ENCODE results near the gene ZNF106.

The ZNF106 gene

DNA sequence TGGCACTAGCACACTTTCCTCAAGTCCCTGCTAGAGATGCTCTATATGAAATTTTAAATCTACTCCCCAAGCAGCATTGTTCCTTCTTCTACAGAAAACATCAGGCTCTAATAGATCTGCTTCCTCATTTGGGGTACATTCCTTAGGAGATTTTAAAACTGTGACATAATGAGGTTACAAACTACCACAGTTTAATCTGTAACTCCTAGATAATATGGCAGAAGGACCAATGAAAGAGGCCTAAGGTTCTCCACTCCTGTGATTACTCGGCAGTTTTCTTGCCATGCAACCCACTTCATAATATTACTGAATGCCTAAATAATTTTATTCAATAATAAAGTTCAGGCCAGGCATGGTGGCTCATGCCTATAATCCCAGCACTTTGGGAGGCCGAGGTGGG lies 16.1 kb downstream of the ZNF106 start:
- no peak for DNase-seq (ENCODE audit: low spot score)

DNA sequence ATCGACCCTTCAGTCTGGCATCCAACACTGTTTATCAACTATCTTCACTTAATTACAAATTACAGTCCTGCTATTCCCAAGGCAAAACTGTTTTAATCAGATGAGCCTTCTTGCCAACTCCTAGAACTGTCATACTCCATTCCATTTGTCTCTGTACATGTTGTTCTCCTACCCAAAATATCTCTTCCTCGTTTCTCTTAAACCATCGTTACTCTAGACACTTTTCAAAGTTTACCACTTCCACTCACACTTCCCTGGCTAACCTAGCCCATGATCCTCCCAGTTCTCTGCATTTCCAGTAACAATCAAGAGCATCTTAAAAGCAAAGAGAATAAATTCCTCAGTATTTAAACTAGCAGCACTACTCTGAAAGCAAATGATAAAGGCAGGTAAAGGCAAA lies 19.9 kb downstream of the ZNF106 start:
- no peak for DNase-seq (ENCODE audit: low spot score)

DNA sequence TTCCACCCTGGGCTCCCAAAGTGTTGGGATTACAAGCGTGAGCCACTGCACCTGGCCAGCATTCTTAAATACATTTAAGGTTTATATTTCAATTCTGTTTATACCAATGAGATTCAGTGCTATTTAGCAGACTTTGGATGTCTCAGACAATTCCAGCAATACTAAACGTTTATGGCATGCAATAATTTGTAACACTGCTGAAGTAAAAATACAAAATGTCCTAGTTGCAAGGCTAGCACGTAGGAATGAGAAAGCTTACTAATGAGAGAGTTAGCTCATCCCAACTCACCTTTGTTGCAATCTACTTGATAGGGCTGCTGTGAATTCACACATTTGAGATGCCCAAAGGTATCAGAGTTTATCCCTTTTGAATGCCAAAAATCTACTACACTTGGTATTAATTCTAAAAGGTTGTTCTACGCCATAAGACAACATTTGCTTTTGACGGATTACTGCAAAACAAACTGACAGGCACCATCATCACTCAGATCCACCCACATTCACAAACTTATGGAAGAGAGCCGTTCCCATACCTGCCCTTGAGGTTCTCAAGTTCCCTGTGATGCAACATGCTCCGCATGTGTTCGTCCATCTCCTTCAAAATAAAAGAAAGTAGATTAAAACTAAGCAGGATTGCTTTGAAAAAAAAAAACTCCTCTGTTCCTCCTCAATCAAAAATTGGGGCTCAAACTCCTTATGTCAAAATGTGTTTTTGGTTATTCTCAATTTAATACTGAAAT lies 25.3 kb downstream of the ZNF106 start:
- no peak for DNase-seq (ENCODE audit: low spot score)

DNA sequence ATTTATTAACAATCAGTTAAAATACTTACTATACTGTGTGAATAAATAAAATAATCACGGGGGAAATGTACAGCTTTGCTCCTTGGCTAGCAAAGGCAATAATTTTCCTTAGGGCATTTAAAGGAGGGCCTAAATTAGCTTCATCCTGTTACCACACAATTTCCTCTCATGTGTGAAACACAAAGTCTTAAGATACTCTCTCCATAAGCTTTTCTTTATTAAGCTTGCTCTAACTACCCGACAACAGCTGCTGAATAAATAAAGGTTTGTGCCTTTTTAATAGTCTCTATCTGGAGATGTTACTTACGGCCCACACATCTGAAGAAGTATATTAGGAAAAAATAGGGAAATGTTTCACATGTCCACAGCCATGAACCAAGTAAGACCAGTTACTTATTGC lies 29.7 kb downstream of the ZNF106 start:
- DNase-seq (ENCODE audit: low spot score), result no peak

DNA sequence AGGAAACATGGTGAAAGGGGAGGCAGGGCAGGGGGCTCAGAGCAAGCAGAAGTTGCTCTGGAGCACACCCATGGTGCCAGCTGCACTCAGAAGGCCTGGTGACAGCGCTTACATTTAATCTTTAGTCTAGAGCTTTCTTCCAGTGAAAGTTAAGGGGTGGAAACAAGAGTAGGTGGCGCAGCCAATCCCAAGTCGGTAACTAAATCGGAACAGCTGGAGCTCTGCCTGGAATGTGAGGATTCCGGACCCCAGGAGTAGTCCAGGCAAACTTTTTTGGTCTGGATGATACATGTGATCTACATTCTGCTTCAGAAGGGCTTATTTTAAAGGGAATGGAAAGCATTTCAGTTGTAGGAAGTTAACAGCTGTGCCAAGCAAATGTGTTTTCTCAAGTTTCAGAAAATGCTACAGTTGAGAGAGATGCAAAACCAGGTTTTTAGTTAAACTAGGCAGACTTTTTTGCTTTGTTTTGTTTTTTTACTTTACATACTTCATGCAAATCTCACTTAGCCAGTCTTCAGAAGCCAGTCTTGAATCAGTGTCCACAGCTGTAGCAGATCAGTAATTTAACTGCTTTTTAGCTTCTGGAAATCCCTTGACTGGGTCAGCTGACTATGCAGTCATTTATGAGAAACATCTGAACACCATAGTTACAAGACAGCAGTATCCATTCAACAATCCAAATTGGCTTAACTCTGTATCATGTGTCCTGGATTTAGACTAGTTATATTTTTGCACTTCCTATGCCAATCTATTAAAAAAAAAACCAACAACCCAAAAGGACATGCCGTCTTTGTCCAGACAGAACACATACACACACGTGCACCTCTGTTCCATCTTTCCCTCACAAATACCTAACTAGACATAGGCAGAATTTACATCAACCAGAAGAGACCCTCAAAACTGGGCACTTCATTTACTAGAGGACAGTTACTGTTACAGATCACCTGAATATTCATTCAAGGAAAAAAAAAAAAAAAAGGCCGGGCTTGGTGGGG lies 33.2 kb downstream of the ZNF106 start:
- DNase-seq (ENCODE audit: low spot score), result no peak

DNA sequence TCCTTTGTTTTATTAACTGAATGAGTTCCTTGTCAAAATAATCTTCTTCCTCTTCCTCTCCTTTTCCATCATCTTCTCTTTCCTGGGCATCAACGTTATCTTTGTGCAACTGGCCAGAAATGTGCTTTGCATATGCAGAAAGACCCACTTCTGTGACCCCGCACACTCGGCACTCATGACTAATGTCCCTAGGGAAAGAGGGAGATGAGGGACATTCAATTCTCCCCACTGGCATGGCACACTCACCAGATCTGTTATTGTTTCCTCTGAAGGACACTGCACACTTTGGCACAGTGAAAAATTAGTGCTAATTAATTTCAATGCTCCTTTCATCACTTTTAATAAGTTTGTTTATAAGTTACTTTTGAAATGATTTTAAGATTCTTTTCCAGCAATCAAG lies 34.0 kb downstream of the ZNF106 start:
- DNase-seq (ENCODE audit: low spot score), result no peak

DNA sequence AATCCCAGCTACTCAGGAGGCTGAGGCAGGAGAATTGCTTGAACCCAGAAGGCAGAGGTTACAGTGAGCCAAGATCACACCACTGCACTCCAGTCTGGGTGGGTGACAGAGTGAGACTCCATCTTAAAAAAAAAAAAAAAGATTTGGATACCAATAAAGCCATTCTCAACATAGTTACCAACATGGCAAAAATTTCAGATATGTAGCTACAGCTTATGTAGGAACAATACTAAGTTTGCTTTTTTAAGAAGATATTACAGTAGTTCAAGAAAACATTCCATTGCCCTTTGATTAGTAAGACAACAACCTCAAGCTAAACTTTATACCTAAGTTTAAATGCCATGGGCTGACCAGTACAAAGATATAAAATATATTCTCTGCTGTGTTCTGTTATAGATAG lies 34.4 kb downstream of the ZNF106 start:
- DNase-seq (ENCODE audit: low spot score), result no peak

DNA sequence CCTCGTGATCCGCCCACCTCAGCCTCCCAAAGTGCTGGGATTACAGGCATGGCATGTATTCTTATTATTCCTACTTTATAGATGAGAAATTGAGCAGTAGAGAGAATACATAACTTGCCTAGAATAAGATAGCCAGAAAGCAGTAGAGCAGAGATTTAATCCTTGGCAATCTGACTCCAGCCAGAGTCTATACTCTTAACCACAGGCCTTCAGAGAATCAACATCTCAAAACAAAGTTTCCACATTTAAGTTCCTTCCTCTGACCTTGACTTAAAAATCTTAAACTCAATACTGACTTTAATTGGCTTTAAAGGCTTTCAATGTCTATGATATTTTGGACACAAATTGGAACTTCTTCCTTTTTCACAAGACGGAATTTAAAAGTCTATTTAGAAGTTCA lies 37.1 kb downstream of the ZNF106 start:
- no peak for DNase-seq (ENCODE audit: low spot score)

DNA sequence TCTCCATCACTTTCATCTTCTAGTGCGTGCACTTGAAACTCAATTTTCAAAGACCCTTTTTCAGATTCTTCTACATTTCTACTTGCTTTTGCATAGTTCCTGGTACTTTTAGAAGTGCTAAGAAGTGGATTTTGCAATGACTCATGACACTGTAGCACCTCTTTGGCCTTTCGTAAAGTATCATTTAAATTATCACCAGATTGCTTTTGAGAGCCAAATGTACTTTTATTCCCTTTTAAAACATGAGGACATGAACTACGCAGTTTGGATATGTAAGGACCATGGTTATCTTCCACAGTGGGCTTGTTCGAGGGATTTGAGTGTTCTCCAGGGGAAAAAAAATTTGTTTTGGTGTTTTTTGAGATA lies 40.5 kb downstream of the ZNF106 start:
- no peak for DNase-seq (ENCODE audit: low spot score)

DNA sequence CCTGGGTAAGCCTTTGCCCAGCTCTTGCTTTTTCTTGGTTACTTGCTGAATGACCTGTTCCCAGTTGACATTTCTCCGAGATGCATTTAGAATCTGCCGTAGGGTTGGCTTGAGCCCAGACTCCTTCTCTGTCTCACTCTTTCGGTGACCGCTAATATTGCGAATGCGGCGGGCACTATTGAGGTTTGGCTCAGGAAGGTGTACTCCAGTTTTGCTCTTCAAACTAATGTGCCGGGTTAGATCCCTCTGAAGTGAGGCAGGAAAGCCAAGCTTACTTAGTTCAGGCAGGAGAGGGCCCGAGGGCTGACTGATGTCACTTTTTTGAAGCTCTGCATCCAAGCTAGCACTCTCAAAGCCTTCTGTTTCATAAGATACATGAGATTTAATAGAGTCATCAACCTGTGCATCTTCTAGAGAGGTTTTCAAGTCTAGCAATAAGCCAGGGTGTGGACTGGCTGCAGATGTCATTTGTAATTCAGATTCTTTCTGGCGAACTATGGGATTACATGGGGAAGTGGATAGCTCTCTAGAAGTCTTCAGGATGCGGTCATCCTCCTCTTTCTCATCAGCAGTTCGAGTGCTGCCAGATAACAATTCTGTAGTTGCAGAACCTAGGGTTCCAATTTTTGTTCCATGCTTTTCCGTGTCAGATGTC lies 41.0 kb downstream of the ZNF106 start:
- DNase-seq (ENCODE audit: low spot score), result no peak

DNA sequence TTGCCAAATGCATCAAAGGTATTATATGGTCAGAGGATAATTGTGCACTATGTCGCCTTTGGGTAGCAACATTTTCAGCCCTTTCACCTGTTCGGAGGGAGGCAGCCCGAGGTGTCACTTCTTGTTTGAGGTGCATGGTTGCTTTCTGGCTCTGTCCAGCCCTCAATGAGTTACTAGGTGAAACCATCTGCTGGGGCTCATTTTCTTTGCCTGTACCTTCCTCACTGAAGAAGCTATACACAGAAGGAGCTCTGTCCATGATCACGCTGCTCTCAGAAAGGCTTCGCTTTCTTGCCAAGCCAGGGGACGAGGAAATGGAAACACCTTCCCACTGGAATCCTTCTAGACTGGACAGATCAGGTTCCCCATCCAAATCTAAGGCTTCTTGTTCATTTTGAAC lies 42.7 kb downstream of the ZNF106 start:
- DNase-seq (ENCODE audit: low spot score), result no peak

DNA sequence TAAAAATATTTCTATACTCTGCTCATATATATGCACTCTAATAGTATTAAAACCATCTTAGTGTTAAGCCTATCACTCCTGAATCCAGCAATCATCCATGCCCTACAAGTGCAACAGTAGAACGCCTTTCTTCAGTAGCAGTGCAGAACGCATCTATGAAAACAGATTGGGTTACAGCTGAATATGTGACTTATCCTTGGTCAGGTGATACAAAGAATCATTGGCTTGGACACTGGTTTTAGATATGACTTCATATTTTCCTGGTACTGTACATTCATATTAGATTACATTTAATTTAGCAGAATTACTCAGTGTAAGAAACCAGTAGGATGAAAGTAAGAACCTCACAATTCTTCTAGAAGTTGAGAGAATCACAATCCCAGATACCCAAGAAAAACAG lies 43.3 kb downstream of the ZNF106 start:
- DNase-seq (ENCODE audit: low spot score), result no peak

DNA sequence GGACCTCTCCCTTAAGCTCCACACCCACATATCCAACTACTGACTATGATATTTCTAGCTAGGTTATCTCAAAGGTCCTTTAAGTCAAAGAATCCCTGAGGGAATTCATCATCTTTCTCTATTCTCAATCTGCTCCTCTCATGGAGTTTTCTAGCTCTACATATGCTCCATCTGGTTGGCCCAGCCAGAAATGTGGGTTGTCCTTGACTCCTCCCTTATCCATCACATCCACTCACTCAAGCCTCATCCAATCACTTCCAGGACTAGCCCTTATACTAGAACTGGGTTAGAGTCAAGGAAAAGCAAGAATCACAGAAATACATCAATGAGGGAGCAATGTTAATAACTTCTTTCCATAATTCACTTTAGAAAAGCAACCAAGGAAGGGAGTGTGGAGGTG lies 45.4 kb downstream of the ZNF106 start:
- DNase-seq (ENCODE audit: low spot score), result no peak

DNA sequence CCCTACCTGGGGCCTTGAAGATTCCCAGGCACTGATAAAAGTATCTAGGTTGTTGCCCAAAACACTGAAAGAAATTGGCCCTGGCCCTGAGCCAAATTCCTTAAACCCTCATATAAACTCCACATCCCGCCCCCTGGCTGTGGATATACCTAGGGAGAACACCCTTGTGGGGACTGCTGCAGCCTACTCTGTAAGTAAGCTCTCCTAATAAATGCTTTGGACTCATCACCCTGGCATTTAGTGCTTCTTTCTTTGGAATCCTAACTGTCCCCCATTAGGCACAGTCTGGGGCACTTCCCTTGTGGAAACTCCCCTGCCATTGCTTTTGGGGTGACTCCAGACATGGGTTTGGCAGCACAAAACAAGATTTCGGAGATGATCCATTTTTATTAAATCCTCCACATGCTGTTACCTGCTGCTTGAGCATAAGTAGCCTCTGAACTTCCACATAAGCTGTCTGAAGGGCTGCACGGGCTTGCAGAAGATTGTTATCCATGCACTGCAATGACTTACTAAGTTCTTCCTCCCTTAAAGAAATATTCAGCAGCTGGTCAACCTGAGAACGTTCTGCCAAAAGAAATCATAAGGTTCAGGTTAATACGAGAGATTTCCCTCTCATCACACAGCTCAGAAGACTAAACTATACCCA lies 46.4 kb downstream of the ZNF106 start:
- no peak for DNase-seq (ENCODE audit: low spot score)

DNA sequence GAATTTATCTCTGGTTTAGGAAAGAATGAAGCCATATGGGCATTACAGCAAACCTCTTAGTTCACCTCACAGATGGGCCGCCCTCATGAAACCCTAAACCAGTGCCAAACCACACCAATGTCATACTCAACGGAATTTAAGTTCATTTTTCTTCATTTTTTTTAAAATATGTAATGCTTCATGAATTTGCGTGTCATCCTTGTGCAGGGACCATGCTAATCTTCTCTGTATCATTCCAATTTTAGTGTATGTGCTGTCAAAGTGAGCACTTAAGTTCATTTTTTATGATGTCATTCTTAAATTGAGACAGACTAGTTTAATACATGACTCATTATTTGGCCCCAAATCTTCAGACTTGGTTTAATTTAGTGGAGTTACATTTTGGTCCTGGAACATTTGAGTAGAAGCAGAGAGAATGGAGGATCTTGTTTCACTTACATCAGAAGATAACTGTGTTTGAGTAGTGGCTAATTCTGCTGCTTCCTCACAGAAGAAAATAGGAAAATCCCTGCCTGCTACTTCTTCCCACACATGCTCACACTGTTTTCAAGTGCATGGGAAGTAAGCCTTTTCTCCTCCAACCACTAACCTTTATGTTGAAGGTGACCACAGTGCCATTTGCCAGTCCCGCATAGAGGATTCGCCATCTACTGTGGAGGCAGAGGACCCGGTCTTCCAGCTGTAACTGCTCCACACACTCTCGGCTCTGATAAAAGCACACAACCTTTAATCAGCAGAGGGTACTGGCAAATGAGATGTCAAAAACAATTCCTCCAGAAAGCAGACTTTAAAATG lies 63.3 kb downstream of the ZNF106 start:
- no peak for DNase-seq (ENCODE audit: low spot score)

DNA sequence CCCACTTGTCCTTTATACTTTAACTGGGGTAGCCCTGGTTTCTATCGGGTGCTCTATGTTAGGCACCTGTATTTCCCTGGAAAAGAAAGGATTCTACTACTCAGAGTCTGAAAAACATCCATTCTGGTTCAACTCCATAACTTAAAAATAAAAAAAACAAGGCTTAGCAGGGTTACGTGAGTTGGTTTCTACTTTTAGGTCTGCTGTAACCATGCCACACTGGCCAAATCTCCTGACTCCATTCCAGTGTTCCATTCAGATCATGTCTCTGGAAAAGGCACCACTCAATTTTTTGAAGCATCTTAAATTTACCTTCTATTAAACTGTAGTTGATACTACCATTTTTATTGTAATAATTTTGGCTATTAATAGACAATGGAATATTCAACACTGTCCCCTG lies 69.6 kb downstream of the ZNF106 start:
- DNase-seq (ENCODE audit: low spot score), result no peak

DNA sequence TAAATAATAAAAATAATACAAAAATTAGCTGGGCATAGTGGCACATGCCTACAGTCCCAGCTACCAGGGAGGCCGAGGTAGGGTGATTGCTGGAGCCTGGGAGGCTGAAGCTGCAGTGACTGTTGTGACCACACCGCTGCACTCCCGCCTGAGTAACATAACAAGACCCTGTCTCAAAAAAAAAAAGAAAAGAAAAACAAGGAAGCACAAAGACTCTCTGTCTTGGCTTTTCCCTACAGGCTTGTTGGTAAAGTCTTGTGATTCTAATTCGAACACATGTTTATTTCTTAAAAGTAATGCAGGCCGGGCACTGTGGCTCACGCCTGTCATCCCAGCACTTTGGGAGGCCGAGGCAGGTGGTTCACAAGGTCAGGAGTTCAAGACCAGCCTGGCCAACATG lies 71.6 kb downstream of the ZNF106 start:
- DNase-seq (ENCODE audit: low spot score), result no peak

DNA sequence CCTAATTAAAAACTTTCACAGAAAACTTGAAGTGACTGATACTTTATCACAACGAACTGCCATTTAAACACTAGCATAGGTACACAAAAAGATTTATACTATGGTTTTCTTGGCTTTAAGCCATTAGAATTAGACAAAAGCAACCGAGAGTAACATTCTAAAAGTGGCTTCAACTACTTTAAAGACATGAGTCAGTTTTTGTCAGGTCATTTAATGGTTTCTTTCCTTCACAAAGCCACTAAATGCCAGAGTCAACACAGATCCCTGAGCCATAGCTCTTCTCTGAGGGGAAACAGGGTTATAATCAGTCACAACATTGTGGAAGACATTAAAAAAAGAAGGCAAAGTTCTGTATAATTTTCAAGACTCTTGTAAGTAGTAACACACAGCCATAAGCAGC lies 77.0 kb downstream of the ZNF106 start:
- no peak for DNase-seq (ENCODE audit: low spot score)

DNA sequence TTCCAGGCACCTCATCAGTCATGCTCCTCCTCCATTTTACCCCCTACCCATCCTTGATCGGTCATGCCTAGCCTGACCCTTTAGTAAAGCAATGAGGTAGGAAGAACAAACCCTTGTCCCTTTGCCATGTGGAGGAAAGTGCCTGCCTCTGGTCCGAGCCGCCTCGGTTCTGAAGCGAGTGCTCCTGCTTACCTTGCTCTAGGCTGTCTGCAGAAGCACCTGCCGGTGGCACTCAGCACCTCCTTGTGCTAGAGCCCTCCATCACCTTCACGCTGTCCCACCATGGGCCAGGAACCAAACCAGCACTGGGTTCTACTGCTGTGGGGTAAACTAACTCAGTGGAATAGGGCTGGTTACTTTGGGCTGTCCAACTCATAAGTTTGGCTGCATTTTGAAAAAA lies 79.1 kb downstream of the ZNF106 start:
- DNase-seq (ENCODE audit: low spot score), result no peak

DNA sequence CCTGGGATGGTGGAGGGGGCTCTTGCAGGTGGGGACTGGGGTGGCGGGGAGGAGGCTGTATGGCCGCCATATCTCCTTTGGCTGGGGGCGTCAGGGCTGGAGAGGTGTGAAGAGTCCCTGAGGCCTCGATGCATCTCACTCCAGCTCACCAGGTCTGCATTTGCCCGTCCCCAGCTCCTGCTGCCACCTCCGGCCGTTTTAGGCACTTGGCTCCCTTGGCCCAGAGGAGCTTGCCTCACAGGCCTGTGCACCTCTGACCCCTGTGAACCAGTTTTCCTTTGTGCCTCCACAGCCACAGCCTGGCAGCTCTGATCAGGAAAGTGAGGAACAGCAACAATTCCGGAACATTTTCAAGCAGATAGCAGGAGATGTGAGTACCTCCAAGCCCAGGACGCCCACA lies 81.9 kb downstream of the ZNF106 start:
- no peak for DNase-seq (ENCODE audit: low spot score)

DNA sequence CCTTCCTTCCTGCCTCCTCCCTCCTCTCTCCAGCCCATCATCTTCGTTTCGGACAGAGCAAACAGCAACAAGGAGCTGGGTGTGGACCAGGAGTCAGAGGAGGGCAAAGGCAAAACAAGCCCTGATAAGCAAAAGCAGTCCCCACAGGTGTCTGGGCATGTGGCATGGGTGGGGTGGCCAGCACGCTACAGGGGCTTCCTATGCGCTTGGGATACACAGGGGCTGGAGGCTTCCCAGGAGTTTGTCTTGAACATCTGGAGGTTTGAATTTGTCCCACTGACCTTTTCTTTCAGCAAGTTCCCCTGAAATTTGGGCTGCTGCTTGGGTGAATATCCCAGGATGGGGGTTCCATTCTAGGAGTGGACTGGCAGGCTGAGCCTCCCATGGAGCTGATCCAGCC lies 82.8 kb downstream of the ZNF106 start:
- no peak for DNase-seq (ENCODE audit: low spot score)
